ENCODE data around the gene AHSP.

AHSP gene

GRCh38 chr16:31484491-31485171 is 43.1 kb upstream of the AHSP start:
- no peak for DNase-seq
- H3K4me1 ChIP-seq (ENCODE audit: control extremely low read depth in 1 of 4, control insufficient read depth in 4 of 4, insufficient read depth in 4 of 4, low read length in 3 of 4): peaks cover 0 to 32% (median 31%) of the 10 kb centered on the region in 4 experiments
- H3K9me3 ChIP-seq (ENCODE audit: control extremely low read depth in 1 of 5, control insufficient read depth in 4 of 5, insufficient read depth in 2 of 5, low read depth in 1 of 5, low read length in 4 of 5): no peaks in the 10 kb centered on the region
- CTCF ChIA-PET: interaction anchor here (1.7 kb wide), 1 partner anchor 9 kb away, joined by 5 read pairs; no protein-coding TSS in a partner anchor
- H3K27me3 ChIP-seq (replicated peaks in 2 of 5; ENCODE audit: control insufficient read depth in 4 of 5, insufficient read depth in 5 of 5, low read length in 4 of 5): no peaks in the 10 kb centered on the region
- H3K4me3 ChIP-seq (ENCODE audit: control insufficient read depth in 1 of 7, extremely low read depth in 1 of 7, insufficient read depth in 4 of 7, low read depth in 2 of 7, low read length in 6 of 7): no peak overlapping the region
- WGBS (ENCODE audit: insufficient coverage): 75% methylated on average over 11 of the region's 14 CpGs
- POLR2A ChIA-PET: no interaction called here
- H3K36me3 ChIP-seq (ENCODE audit: control insufficient read depth in 4 of 4, insufficient read depth in 4 of 4, low read length in 3 of 4): peaks cover 0 to 2% (median 0%) of the 10 kb centered on the region in 4 experiments
- no peak overlapping the region for H3K27ac ChIP-seq (ENCODE audit: insufficient read depth in 1 of 2, low read depth in 1 of 2, low read length in 2 of 2, poor library complexity in 1 of 2, severe bottlenecking in 2 of 2)

GRCh38 chr16:31485571-31485970 is 42.1 kb upstream of the AHSP start:
- peaks cover 0 to 37% (median 28%) of the 10 kb centered on the region in 4 experiments for H3K4me1 ChIP-seq (ENCODE audit: control extremely low read depth in 1 of 4, control insufficient read depth in 4 of 4, insufficient read depth in 4 of 4, low read length in 3 of 4)
- no peak overlapping the region for H3K27ac ChIP-seq (ENCODE audit: insufficient read depth in 1 of 2, low read depth in 1 of 2, low read length in 2 of 2, poor library complexity in 1 of 2, severe bottlenecking in 2 of 2)
- H3K36me3 ChIP-seq (ENCODE audit: control insufficient read depth in 4 of 4, insufficient read depth in 4 of 4, low read length in 3 of 4): peaks cover 3 to 12% (median 7%) of the 10 kb centered on the region in 4 experiments
- WGBS (ENCODE audit: insufficient coverage): 100% methylated on average over 13 of the region's 17 CpGs
- no peaks in the 10 kb centered on the region for H3K27me3 ChIP-seq (replicated peaks in 2 of 5; ENCODE audit: control insufficient read depth in 4 of 5, insufficient read depth in 5 of 5, low read length in 4 of 5)
- no peak for DNase-seq
- no peak overlapping the region for H3K4me3 ChIP-seq (ENCODE audit: control insufficient read depth in 1 of 7, extremely low read depth in 1 of 7, insufficient read depth in 4 of 7, low read depth in 2 of 7, low read length in 6 of 7)
- no peaks in the 10 kb centered on the region for H3K9me3 ChIP-seq (ENCODE audit: control extremely low read depth in 1 of 5, control insufficient read depth in 4 of 5, insufficient read depth in 2 of 5, low read depth in 1 of 5, low read length in 4 of 5)
- CTCF ChIA-PET: interaction anchor here (1.7 kb wide), 1 partner anchor 9 kb away, joined by 5 read pairs; no protein-coding TSS in a partner anchor
- POLR2A ChIA-PET: no interaction called here

- WGBS (ENCODE audit: insufficient coverage): 100% methylated on average over 4 of the region's 5 CpGs
- H3K9me3 ChIP-seq (ENCODE audit: control extremely low read depth in 1 of 5, control insufficient read depth in 4 of 5, insufficient read depth in 2 of 5, low read depth in 1 of 5, low read length in 4 of 5): no peaks in the 10 kb centered on the region
- no peak overlapping the region for H3K4me3 ChIP-seq (ENCODE audit: control insufficient read depth in 1 of 7, extremely low read depth in 1 of 7, insufficient read depth in 4 of 7, low read depth in 2 of 7, low read length in 6 of 7)
- H3K4me1 ChIP-seq (ENCODE audit: control extremely low read depth in 1 of 4, control insufficient read depth in 4 of 4, insufficient read depth in 4 of 4, low read length in 3 of 4): peaks cover 0 to 32% (median 24%) of the 10 kb centered on the region in 4 experiments
- peaks cover 3 to 16% (median 9%) of the 10 kb centered on the region in 4 experiments for H3K36me3 ChIP-seq (ENCODE audit: control insufficient read depth in 4 of 4, insufficient read depth in 4 of 4, low read length in 3 of 4)
- no peaks in the 10 kb centered on the region for H3K27me3 ChIP-seq (replicated peaks in 2 of 5; ENCODE audit: control insufficient read depth in 4 of 5, insufficient read depth in 5 of 5, low read length in 4 of 5)
- ChIA-PET CTCF (interaction anchor here (0.7 to 1.7 kb wide), 2 partner anchors 8 to 22 kb away, joined by 3 to 5 read pairs; no protein-coding TSS in a partner anchor), POLR2A (no interaction called here)
- DNase-seq: no peak
- H3K27ac ChIP-seq (ENCODE audit: insufficient read depth in 1 of 2, low read depth in 1 of 2, low read length in 2 of 2, poor library complexity in 1 of 2, severe bottlenecking in 2 of 2): no peak overlapping the region
Observed at GRCh38 chr16:31486045-31486444, 41.7 kb upstream of the AHSP start.

GRCh38 chr16:31487071-31487719 is 40.5 kb upstream of the AHSP start:
- Histone ChIP-seq H3K27ac (ENCODE audit: insufficient read depth in 1 of 2, low read depth in 1 of 2, low read length in 2 of 2, poor library complexity in 1 of 2, severe bottlenecking in 2 of 2) (no peak overlapping the region), H3K27me3 (replicated peaks in 2 of 5; ENCODE audit: control insufficient read depth in 4 of 5, insufficient read depth in 5 of 5, low read length in 4 of 5) (no peaks in the 10 kb centered on the region), H3K36me3 (ENCODE audit: control insufficient read depth in 4 of 4, insufficient read depth in 4 of 4, low read length in 3 of 4) (peaks cover 3 to 22% (median 15%) of the 10 kb centered on the region in 4 experiments), H3K4me1 (ENCODE audit: control extremely low read depth in 1 of 4, control insufficient read depth in 4 of 4, insufficient read depth in 4 of 4, low read length in 3 of 4) (peaks cover 0 to 28% (median 22%) of the 10 kb centered on the region in 4 experiments), H3K9me3 (ENCODE audit: control extremely low read depth in 1 of 5, control insufficient read depth in 4 of 5, insufficient read depth in 2 of 5, low read depth in 1 of 5, low read length in 4 of 5) (no peaks in the 10 kb centered on the region), H3K4me3 (ENCODE audit: control insufficient read depth in 1 of 7, extremely low read depth in 1 of 7, insufficient read depth in 4 of 7, low read depth in 2 of 7, low read length in 6 of 7) (peak overlapping the region; percentile 15 to 85 (median 62))
- POLR2A ChIA-PET: interaction anchor here (0.6 to 1.0 kb wide), 2 partner anchors 29 to 208 kb away, joined by 3 to 4 read pairs; no protein-coding TSS in a partner anchor
- peak in 1 of 3 donors; percentile 21 for DNase-seq
- CTCF ChIA-PET: interaction anchor here (0.5 to 1.6 kb wide), 5 partner anchors 14 to 310 kb away, joined by 3 to 6 read pairs (median 5); partner anchors contain the start of gene RUSF1
- under 1% methylated on average over 48 of the region's 48 CpGs for WGBS (ENCODE audit: insufficient coverage)

DNA sequence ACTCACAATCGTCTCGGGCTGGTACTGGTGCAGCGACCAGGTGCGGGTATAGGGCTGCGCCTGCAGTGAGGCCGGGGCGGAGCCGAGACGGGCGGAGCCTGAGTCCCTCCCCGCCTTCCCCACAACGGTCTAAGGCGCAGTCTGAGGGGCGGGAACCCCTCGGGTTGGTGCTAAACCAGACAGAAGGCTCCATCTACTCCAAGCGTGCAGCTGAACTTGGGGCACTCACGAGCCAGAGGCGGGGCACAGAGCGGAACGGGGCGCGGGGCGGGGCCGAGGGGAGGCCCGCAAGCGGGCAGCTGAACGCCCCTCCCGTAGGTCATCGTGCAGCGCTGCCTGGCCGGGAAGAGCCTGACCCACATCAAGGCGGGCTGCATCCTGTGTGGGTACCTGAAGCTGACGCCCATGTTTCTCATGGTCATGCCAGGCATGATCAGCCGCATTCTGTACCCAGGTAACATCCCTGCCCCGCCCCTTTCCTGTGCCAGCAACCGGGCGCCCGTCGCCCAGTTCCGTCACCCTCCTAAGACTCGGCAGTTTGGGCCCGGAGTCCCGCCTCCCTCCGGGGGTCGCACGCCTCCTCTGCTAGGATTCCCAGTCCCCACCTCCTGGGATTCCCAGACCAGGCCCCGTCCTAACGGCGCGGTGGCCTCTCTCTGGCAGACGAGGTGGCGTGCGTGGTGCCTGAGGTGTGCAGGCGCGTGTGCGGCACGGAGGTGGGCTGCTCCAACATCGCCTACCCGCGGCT is 39.8 kb upstream of the AHSP start:
- Histone ChIP-seq H3K36me3 (ENCODE audit: control insufficient read depth in 4 of 4, insufficient read depth in 4 of 4, low read length in 3 of 4) (peaks cover 4 to 29% (median 22%) of the 10 kb centered on the region in 4 experiments), H3K27me3 (replicated peaks in 2 of 5; ENCODE audit: control insufficient read depth in 4 of 5, insufficient read depth in 5 of 5, low read length in 4 of 5) (no peaks in the 10 kb centered on the region), H3K27ac (ENCODE audit: insufficient read depth in 1 of 2, low read depth in 1 of 2, low read length in 2 of 2, poor library complexity in 1 of 2, severe bottlenecking in 2 of 2) (no peak overlapping the region), H3K4me1 (ENCODE audit: control extremely low read depth in 1 of 4, control insufficient read depth in 4 of 4, insufficient read depth in 4 of 4, low read length in 3 of 4) (peaks cover 0 to 28% (median 22%) of the 10 kb centered on the region in 4 experiments), H3K9me3 (ENCODE audit: control extremely low read depth in 1 of 5, control insufficient read depth in 4 of 5, insufficient read depth in 2 of 5, low read depth in 1 of 5, low read length in 4 of 5) (no peaks in the 10 kb centered on the region), H3K4me3 (ENCODE audit: control insufficient read depth in 1 of 7, extremely low read depth in 1 of 7, insufficient read depth in 4 of 7, low read depth in 2 of 7, low read length in 6 of 7) (peak overlapping the region; percentile 15 to 85 (median 62))
- DNase-seq: peak; percentile 52 to 88 (median 83)
- POLR2A ChIA-PET: interaction anchor here (1.0 kb wide), 1 partner anchor 30 kb away, joined by 4 read pairs; no protein-coding TSS in a partner anchor
- under 1% methylated on average over 60 of the region's 60 CpGs for WGBS (ENCODE audit: insufficient coverage)
- CTCF ChIA-PET: interaction anchor here (0.5 to 2.1 kb wide), 6 partner anchors 10 to 311 kb away, joined by 3 to 6 read pairs (median 5); partner anchors contain the start of gene RUSF1

DNA sequence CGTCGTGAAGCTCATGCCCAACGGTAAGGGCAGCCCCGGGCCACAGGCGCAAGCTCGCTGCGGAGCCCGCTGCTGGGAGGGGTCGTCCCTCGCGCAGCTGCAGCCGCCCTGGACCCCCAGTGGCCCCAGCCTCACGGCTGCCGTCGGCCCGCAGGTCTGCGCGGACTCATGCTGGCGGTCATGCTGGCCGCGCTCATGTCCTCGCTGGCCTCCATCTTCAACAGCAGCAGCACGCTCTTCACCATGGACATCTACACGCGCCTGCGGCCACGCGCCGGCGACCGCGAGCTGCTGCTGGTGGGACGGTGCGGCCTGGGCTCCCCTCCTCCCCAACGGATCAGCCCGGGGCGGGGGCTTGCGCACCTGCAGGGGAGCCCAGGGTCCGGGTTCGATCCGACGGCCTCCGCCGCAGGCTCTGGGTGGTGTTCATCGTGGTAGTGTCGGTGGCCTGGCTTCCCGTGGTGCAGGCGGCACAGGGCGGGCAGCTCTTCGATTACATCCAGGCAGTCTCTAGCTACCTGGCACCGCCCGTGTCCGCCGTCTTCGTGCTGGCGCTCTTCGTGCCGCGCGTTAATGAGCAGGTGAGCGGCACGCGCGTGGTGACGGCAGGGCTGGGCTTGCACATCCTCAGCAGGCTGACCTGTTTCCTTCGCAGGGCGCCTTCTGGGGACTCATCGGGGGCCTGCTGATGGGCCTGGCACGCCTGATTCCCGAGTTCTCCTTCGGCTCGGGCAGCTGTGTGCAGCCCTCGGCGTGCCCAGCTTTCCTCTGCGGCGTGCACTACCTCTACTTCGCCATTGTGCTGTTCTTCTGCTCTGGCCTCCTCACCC is 39.0 kb upstream of the AHSP start:
- peaks cover 6 to 37% (median 28%) of the 10 kb centered on the region in 4 experiments for H3K36me3 ChIP-seq (ENCODE audit: control insufficient read depth in 4 of 4, insufficient read depth in 4 of 4, low read length in 3 of 4)
- CTCF ChIA-PET: interaction anchor here (1.2 to 2.1 kb wide), 3 partner anchors 10 to 14 kb away, joined by 3 to 6 read pairs (median 5); no protein-coding TSS in a partner anchor
- POLR2A ChIA-PET: interaction anchor here (1.0 kb wide), 1 partner anchor 31 kb away, joined by 4 read pairs; no protein-coding TSS in a partner anchor
- DNase-seq: no peak
- H3K4me3 ChIP-seq (ENCODE audit: control insufficient read depth in 1 of 7, extremely low read depth in 1 of 7, insufficient read depth in 4 of 7, low read depth in 2 of 7, low read length in 6 of 7): peak overlapping the region; percentile 15 to 85 (median 62)
- no peaks in the 10 kb centered on the region for H3K27me3 ChIP-seq (replicated peaks in 2 of 5; ENCODE audit: control insufficient read depth in 4 of 5, insufficient read depth in 5 of 5, low read length in 4 of 5)
- WGBS (ENCODE audit: insufficient coverage): 76% methylated on average over 61 of the region's 77 CpGs
- no peaks in the 10 kb centered on the region for H3K9me3 ChIP-seq (ENCODE audit: control extremely low read depth in 1 of 5, control insufficient read depth in 4 of 5, insufficient read depth in 2 of 5, low read depth in 1 of 5, low read length in 4 of 5)
- no peak overlapping the region for H3K27ac ChIP-seq (ENCODE audit: insufficient read depth in 1 of 2, low read depth in 1 of 2, low read length in 2 of 2, poor library complexity in 1 of 2, severe bottlenecking in 2 of 2)
- peaks cover 0 to 28% (median 22%) of the 10 kb centered on the region in 4 experiments for H3K4me1 ChIP-seq (ENCODE audit: control extremely low read depth in 1 of 4, control insufficient read depth in 4 of 4, insufficient read depth in 4 of 4, low read length in 3 of 4)
